ENCODE data around the gene PKD1.

- TF ChIP-seq, protein P1, sequence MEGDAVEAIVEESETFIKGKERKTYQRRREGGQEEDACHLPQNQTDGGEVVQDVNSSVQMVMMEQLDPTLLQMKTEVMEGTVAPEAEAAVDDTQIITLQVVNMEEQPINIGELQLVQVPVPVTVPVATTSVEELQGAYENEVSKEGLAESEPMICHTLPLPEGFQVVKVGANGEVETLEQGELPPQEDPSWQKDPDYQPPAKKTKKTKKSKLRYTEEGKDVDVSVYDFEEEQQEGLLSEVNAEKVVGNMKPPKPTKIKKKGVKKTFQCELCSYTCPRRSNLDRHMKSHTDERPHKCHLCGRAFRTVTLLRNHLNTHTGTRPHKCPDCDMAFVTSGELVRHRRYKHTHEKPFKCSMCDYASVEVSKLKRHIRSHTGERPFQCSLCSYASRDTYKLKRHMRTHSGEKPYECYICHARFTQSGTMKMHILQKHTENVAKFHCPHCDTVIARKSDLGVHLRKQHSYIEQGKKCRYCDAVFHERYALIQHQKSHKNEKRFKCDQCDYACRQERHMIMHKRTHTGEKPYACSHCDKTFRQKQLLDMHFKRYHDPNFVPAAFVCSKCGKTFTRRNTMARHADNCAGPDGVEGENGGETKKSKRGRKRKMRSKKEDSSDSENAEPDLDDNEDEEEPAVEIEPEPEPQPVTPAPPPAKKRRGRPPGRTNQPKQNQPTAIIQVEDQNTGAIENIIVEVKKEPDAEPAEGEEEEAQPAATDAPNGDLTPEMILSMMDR (IDR thresholded peaks at IDR 0.05 in 4 of 5, conservative IDR thresholded peaks at IDR 0.05 in 1 of 5), result no peak
- no peak for TF ChIP-seq POLR2A (IDR thresholded peaks at IDR 0.05)
These were observed 22.0 kb upstream of the PKD1 start for GRCh38 chr16:2157480-2158261.
